Left colon (tissue), 2 donors: ENCODE results near the gene ALG12. TPM values are rescaled to one million over a fixed set of nuclear protein-coding genes. Genes with fewer than 3 reads are reported as not detected.

ENCODE experiments used
- ATAC-seq: fragments of 200-7000 bp; cut with Tn5 transposase; one replicate; pipeline ENCODE4 v1.9.1; 2020; ENCODE audit warnings: mild to moderate bottlenecking, moderate library complexity
- DNase-seq, 2 donors: peaks; one replicate each; pipeline ENCODE4 v3.0.0-alpha.2; 2020
- intact Hi-C, 2 donors: fragments of 100-400 bp; cut with DNase I in 1 of 2; cut with micrococcal nuclease in 1 of 2; formaldehyde crosslinking; loops; one replicate each; pipeline versions ENCODE4 v1.11.2 to v1.14.0; 2022; cut with DNase I, micrococcal nuclease
- total RNA-seq, 2 donors: library from RNA; stranded (reverse); fragmentation: NEBNext Ultra II Directional; extraction: Animal tissue kit (Norgen Biotek cat#: 25700); gene quantifications; one replicate each; pipeline ENCODE4 v1.2.1, GENCODE V29; 2021
- donor health status: DM: no; HTN: no; CAD: no.
- donor health status: DM: yes; HTN: yes; CAD: no.

ALG12 gene
- total RNA-seq, 2 donors from 2014 or later = 22.8 to 27.9 TPM

DNA sequence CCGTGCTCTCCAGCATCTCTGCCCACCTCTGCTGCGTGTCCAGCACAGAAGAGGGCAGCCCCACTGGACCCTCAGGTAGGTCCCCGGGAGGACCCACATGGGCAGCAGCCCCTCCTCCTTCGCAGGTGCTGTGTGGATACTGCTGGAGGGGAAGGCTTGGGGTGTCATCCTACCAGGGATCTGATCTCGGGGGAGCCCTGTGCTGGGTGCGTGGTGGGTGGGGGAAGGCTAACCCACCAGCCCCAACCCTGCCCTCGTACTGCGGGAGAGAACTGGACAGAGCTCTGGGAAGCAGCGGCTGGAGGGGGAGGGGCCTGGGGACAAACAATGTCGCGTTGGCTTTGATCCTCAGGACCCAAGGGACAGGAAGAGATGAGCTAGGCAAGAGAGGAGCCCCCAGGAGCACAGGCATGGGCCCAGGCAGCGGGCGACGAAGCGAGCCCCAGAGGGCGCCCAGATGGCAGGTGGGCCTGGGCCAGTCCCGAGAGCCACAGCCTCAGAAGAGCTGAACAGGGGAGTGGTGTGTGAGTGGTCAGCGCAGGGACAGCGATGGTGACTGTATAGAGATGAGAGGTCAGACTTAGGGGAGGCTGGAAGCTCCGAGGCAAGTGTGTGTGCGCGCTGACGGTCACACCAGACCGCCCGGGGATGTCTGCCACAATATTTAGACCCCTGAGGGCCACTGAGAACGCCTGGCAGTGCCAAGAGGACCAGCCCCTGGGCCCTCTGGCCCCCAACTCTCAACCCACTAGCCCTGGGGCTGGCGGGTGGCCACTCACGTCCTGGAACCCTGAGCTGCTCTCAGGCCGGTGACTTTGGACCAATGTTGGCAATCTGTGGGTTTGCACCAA, 40.9 kb upstream of the ALG12 start:
- DNase-seq (peak; percentile 40 to 42), ATAC-seq (no peak)
- intact Hi-C loops = no loop called here

DNA sequence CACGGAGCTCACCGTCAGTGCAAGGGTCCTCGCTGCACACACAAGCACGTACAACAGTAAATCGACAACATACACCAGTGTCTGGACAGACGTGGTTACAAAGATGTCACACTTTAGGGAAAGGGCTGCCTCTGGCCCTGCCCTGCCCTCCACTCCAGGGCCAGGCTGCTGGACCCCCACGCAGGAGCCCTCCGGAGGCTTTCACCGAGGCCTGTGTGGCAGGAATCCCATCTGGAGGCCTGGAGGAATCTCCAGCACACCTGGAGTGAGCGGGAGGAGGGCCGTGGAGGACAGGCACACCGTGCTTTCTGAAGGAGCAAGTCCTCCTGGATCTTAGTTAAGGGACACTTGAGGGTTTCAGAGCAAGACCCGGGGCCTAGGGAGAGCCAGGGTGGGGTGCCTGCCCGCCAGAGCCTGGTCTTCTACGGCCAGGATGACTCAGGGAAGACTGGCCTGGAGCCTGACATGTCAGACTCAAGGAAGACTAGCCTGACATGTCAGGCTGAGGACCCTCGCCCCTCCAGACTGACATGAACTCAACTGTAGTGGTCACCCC, 40.2 kb upstream of the ALG12 start:
- DNase-seq (peak in 1 of 2 donors; percentile 8), ATAC-seq (no peak)
- intact Hi-C loops = no loop called here

DNA sequence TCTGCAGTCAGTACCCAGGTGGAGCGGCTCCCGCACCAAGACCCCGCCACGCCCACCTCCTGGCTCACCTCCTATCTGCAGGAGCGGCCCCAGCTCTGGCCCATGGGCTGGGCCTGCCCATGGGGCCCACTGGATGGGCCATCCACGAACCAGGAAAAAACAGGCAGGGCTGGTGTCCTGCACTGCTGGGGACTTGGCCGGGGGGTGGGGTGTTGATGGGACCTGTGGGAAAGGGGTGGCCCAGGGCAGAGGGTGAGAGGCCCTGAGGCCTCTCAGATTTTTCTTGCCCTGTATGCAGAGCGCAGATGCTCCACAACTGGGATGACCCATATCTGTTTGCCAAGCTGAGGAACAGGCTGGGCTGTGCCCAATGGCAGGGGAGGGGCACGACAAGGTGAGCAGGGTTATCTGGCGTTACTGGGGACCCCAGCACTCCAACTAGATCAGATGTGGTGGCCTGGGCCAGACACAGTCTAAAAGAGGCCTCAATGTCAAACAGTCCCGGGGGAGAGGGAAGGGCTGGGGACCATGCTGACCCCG, 39.7 kb upstream of the ALG12 start:
- no peak for ATAC-seq
- peak; percentile 42 to 49 for DNase-seq
- intact Hi-C loops = no loop called here

DNA sequence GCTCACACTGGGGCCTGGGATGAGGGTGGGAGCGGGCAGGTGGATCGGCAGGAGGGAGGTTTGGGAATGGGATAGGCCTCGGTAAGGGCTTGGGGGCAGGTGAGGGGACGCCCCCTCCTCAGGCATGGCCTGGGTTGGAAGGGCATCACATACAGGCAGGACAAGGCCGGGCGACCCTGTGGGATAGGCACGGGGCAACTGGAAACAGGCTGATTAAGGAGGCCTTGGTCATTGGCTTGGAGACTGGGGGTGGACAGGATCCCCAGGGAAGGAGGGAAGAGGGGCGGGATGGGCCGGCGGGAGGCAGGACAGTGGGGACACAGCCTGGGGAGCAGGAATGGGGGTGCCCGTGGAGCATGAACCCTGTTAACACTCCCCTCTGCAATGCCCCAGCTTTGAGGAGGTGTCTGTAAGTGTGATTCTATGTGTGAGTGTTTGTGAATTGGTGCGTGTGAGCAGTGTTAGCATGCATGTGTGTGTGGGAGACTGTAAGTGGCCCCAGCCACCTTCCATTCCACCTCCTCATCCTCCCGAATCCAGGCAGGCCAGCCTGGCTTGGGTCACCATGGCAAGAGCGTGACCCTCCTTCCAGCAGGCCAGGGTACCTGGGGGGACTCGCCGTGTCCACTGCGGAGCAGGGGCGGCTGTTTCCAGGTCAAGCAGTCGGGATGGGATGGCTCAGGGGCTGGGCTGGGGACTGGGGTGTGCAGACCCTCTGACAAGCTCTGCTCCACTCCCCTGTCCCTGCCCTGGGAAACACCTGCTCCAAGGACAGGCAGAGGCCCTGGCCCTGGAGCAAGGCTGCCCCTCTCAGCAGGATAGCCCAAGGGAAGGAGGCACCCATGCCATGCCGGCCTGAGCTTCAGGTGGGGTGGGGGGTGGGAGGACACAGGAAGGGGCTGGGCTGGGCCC, 38.9 kb upstream of the ALG12 start:
- DNase-seq (no peak), ATAC-seq (no peak)
- intact Hi-C loops = no loop called here

DNA sequence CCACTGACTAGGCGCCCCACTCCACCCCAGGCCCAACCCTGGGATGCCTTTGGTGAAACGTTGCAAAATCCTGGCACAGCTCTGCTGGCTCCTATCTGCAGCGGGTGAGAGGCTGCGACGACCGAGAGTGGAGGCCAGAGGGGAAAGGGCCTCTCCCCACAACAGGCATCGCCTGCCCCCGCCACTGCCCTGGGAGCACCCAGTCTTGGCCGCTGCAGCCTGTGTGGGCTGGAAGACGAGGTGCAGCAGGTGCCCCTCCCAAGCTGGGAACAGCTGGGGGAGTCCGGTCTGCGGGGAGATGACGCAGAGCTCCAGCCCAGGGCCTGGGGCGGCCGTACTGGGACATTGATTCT, 38.2 kb upstream of the ALG12 start:
- DNase-seq (no peak), ATAC-seq (no peak)
- intact Hi-C loops = no loop called here

DNA sequence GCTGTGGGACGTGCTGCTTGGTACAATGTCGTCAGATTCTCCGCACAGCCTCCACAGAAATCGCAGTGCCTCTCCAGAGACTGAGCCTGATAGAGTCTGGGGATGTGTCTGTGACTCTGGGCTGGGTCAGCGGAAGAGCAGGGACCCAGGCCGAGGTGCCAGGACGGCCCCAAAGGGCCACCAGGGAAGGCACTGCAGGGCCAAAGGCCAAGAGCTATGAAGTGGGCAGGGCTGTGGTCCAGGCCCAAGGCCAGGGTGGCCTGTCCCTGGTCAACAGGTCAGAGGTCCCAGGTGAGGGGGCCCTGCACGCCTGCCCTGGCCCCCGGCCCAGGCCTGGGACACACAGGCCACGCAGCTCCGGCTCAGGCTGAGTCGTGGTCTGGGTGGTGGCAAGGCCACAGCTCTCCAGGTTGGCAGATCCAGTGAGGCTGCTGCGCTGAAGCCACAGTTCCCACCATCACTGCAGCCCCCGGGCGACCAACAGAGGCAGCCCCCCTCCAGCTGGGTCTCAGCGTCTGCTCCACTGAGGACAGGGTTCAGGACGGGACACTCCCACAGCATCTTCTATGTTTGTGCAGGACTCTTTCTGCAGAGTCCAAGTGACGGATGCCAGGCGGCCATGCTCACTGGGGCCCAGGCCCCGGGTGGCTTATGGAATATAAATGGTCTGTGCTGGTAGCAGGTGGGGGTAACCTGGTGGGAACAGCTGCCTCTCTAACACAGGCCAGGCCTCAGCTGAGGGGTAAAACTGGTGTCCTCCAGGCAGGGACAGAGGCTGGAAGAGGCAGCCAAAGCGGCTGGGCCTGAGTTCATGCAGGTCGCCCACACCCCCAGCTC, 37.6 kb upstream of the ALG12 start:
- ATAC-seq = no peak
- intact Hi-C loops = no loop called here
- peak in 1 of 2 donors; percentile 11 for DNase-seq

DNA sequence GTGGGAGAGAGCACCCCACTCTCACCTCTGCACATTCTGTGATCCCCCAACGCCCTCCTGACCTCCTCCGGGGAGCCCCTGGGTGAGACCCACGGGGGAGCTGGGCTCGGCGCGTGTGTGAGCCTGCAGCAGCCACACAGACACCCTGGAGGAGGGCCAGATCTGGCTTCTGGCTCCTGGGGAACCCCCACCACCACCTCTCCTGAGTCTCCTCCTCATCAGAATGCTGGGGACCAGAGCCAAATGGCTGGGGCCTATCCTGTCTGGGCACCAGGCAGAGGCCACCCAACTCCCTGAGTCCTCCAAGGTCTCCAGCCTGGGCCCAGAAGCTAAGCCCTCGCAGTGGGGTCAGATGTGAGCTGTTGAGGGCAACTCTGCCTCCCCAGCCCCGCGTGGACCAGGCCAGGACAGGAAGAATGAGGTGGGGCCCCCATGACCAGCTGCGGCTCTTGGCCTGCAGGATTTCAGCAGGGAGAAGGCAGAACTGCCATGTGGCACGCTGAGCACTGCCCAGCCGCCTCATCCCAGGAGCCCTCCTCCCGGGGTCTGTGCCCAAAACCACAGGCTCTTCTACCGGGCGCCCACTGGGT, 36.8 kb upstream of the ALG12 start:
- intact Hi-C loops = no loop called here
- no peak for DNase-seq
- no peak for ATAC-seq

DNA sequence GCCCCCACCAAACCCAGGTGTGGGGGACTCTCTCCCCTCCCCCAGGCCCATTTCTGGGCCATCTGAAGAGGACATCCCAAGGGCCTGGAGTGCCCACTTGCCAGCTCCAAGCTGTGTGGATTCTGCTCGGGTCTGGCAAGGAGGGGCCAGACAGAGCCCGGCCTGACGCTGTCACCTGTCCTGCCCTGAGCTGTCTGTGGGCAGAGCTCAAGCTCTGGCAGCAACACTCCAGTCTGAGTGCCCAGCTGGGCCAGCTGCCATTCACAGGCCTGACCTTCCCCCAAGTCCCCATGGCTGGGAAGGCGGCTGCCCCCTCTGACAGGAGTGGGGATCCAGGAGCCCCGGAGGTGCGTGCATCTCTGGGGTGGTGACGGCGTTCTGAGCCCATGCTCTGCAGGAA, 36.1 kb upstream of the ALG12 start:
- DNase-seq (no peak), ATAC-seq (no peak)
- intact Hi-C loops = no loop called here

DNA sequence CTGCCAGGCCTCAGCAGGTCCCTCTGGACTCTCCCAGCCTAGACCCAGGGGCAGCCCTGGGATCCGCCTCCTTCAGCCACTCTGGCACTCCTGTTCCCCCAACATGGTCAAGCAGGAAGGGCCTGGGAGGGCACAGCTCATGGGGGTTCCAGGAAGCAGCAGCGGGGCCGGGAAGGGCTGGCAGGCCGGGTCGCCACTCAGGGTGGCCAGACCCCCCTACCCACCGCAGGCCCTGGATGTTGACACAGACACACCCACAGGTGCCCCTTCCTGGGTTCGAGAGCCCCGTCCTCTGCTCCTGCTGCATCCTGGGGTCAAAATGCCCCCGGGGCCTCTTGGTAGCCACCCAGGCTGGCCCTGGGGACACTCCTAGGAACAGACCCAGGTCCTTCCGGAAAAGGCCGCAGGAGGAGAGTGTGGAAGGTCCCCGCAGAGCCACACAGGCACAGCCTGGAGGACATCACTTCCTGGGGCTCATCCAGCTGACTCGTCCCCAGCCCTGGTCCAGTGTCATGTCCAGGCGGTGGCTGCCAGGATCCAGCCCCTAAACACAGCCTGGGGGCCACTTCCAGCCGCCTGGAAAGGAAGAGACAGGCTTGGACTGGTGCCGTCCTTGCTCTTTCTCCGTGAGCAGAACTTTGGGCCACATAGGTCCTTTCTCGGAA, 35.6 kb upstream of the ALG12 start:
- ATAC-seq (no peak), DNase-seq (no peak)

DNA sequence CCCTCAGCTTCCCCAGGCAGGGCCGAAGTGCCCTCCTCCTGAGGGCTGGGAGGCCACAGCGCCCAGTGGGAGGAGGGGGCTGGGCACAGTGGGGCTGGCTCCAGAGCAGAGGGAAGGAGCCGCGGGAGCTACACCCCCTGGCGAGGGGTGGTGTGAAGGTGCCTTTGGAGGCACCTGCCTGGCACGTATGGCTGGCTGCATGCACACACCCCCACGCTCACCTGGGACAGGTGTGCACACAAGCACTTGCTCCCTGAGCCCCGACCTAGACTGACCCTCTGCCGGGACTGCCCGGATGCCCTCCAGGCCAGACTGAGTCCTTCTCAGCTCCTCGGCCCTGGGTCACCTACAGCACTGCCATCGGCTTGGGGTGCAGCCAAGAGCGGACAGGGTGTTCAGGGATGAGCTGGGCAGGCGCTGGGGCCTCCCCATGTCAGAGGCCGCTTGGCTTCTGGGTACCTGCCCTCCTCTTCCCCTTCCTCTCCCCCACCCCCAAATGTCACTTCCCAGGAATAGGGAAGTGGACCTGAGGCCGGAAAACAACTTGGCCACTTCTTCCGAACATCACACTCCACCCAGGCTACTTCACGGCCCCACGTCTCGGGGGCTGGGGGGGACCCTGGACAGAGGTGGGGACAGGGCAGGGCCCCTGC, 34.9 kb upstream of the ALG12 start:
- ATAC-seq (no peak), DNase-seq (peak in 1 of 2 donors; percentile 51)
- intact Hi-C loops = no loop called here

More for the DNA sequence above, 35.6 kb upstream of the ALG12 start:
- intact Hi-C loops = no loop called here

DNA sequence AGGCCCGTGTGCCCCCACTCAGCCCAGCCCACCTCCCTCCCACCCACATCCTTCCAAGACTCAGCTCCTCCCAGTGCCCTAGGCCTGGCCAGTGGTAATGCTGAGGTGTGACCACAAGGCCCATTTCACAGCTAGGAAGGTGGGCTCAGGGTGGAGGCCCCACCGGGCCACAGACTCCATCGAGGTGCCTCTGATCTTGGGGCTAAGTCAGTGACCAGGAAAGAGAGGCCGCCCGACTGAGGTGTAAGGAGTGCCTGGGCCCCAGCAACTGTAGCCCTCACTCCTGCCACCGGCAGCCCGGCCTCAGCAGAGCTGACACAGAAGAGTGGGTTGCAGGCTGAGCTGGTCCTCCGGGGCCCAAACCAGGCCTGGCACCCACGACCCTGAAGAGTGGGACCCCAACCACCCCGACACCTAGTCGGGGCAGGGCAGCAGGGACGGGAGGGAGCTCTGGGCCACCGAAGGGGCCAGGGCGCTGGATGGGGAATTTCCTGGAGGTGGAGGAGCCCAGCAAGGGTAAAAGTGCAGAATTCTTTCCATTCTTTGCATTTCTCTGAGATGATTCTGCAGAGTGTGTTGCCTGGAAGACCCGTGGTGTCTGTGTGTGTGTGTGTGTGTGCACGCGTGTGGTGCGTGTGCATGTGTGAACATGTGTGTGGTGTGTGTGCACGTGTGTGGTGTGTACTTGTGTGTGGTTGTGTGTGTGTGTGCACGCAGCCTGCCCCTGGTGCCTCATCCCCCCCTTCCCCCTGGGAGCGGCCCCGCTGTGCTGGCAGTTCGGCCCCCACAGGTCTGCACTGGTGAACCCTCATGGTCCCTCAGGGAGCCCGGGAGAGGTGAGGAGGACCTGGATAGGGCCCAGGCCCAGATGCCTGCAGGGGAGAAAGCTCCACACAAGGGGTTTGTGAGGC, 34.0 kb upstream of the ALG12 start:
- intact Hi-C loops = no loop called here
- no peak for DNase-seq
- no peak for ATAC-seq

DNA sequence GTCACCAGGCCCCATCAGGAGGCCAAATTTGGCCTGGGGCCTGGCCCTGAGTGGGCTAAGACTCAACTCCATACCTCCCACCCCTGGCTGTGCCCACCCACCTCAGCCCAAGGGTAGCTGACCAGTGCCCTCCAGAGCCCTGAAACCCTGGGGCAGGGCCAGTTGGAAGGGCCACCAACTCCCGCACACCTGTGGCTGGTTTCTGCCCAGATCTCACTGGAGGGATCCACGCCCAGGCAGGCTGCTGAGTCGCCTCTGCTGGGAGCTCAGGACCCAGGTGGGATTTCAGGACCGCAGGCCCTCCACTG, 33.4 kb upstream of the ALG12 start:
- intact Hi-C loops = no loop called here
- ATAC-seq (no peak), DNase-seq (no peak)

DNA sequence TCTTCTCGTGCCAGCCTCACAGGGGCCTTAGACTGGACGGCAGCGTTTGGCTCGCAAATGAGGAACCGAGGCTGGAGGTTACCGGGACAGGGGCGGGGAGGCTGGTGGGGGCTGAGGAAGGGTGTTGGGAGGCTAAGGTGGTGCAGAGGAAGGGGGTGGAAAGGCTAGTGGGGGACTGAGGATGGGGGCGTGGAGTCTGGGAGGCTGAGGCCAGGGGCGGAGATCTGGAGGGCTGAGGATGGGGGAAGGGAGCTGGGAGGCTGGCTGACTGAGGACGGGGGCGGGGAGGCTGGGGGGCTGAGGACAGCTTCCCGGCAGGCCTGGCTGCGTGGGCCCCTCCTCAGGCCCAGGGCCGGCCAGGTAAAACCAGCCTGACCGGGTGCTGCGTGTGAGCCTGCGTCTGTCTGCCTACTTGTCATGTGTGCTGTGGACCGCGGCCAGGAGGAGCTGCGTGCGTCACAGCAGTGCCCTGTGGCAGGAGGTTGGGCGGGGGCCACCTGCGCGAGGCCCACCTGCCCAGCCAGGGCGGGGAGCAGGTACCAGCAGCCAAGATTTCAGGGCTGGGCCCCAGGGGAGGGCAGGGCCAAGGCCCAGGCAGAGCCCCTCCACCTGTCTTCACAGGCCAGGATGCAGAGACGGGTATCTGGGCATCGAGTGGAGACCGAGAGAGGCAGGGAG, 32.9 kb upstream of the ALG12 start:
- DNase-seq (peak; percentile 93 to 96), ATAC-seq (peak; percentile 48)
- intact Hi-C loops = no loop called here

DNA sequence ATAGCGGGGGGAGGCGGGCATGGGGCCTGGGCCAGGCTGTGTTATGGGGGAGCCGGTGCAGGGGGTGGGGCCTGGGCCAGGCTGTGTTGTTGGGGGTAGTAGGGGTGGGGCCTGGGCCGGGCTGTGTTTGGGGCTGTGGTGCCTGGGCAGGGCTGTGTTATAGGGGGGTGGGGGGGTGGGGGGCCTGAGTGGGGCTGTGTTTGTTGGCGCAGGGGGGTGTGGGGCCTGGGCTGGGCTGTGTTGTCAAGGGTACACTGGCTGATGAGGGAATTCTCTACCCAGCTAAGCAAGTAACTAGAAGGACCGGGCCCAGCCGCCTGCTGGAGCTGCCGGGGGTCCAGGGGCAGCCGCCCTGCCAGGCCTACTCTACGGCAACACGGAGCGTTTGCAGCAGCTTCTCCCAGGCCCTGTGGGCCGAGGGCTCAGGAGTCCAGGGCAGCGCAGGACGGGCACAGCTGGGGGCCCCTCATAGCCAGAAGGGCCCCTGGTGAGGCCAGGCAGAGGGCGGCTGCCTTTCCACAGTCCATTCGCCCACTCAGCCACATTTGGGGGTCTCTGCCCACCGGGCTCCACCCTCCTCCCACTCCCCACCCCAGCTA, 32.3 kb upstream of the ALG12 start:
- peak in 1 of 2 donors; percentile 59 for DNase-seq
- intact Hi-C loops = no loop called here

DNA sequence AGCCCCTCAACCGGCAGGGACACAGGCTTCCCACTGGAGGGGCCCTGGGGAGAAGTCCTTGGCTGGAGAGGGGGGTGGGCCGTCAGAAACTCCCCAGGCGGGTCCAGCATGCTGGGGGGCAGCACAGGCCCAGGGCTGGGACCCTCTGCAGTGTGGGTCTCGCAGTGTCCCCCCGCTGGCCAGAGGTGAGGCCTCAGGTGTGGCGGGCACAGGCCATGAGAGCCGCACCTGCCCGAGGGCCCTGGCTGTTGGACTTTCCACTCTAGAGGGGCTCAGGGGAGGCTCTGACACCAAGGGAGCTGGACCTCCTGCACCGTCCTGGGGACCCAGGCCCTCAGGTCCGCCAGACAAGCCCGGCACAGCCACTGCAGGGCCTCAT, 31.7 kb upstream of the ALG12 start:
- ATAC-seq (no peak), DNase-seq (no peak)
- intact Hi-C loops = no loop called here

More for the DNA sequence above, 32.3 kb upstream of the ALG12 start:
- ATAC-seq = peak; percentile 2
